GM19455 (cell line): ENCODE results near the gene MCRIP2.
"Not testable (repeated sequence)": the region's sequence is repeated elsewhere in the genome, so short reads cannot be mapped to it uniquely, and the experiment has no call there.

Experiments
- ATAC-seq: cut with Tn5 transposase; IDR thresholded peaks from one replicate; pipeline ENCODE4 v1.9.1; 2021; ENCODE audit not compliant: unreplicated experiment

Gene MCRIP2

DNA sequence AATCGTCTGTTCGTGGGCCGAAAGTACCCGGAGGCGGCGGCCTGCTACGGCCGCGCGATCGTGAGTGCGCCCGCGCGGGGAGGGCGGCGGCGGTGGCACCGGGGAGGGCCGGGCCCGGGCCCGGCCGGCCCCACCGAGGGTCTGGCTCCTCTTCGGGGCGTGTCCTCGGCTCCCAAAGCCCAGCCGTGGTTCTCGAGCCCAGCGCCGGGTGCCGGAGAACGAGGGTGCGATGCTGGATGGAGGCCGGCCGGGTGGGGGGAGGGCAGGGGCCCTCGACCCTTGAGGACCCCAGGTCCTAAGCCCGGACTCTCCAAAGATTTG is 39.0 kb downstream of the MCRIP2 start:
- no peak for ATAC-seq

GRCh38 chr16:680967-681745 is 39.5 kb downstream of the MCRIP2 start:
- ATAC-seq = no peak

- no peak for ATAC-seq
Observed at GRCh38 chr16:681746-682427, 40.3 kb downstream of the MCRIP2 start.

GRCh38 chr16:682493-683395 is 41.1 kb downstream of the MCRIP2 start:
- no peak for ATAC-seq

GRCh38 chr16:683396-684070 is 41.9 kb downstream of the MCRIP2 start:
- no peak for ATAC-seq

- peak; percentile 52 for ATAC-seq
Observed at GRCh38 chr16:684071-684794, 42.6 kb downstream of the MCRIP2 start, which contains the start of gene JMJD8. Gene JMJD8 (minus strand): TSS chr16:684334. CDS start chr16:684319, 15 bp downstream.

GRCh38 chr16:684961-685696 is 43.5 kb downstream of the MCRIP2 start:
- no peak for ATAC-seq

DNA sequence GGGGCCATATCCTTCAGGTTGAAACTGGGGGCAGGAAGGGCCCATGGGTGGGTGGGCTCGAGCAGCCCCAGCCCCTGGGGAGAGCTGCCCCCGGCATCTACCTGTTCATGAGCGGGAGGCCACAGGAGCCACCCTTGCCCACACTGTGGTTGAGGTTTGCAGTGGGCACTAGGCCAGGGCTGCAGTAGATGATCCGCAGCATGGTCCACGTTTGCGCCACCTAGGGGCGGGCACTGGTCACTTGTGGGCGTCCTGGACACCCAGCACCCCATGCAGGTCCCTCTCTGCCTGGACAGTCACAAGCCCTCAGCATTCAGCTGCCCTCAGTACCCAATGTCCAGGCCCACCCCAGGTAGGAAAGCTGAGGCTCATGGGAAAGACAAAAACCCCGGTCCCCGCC is 44.3 kb downstream of the MCRIP2 start:
- no peak for ATAC-seq

GRCh38 chr16:686459-687260 is 45.0 kb downstream of the MCRIP2 start:
- no peak for ATAC-seq

- ATAC-seq = no peak
Observed at GRCh38 chr16:687499-687898, 45.9 kb downstream of the MCRIP2 start.

DNA sequence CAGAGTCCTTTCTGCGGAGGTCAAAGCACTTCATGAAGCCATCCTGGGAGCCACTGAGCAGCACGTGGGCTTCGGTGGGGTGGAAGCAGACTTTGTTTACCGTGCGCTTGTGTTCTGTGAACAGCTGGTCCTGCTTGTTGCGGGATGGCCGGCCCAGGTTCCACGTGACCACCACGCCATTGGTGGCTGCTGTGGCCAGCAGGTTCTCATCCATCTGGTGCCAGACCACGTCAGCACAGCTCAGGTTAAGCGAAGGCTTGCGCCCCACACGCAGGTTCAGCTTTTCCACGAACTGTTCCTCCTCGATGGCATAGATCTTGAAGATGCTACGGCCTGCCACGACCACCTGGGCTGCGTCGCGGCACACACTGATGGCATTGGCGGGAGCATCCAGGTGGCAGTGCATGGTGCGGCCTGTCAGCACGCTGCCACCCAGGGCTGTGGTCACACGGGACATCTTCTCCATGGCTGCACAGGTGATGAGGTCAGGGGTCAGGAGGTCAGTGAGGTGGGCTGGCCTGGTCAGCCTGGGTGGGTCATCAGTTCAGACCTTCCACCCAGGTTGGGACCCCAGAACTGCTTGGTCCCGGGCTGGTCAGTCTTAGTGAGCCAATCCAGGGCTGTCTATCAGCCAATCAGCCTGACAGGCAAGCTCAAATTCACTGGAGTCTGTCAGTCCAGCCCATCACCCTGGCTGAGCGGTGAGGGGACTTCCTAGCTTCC is 47.7 kb downstream of the MCRIP2 start:
- no peak for ATAC-seq

- ATAC-seq = not testable (repeated sequence)
Observed at GRCh38 chr16:691242-691641, 49.6 kb downstream of the MCRIP2 start.

- ATAC-seq = no peak
Observed at GRCh38 chr16:692356-693108, 50.9 kb downstream of the MCRIP2 start.

- no peak for ATAC-seq
Observed at GRCh38 chr16:693364-693763, 51.7 kb downstream of the MCRIP2 start.

DNA sequence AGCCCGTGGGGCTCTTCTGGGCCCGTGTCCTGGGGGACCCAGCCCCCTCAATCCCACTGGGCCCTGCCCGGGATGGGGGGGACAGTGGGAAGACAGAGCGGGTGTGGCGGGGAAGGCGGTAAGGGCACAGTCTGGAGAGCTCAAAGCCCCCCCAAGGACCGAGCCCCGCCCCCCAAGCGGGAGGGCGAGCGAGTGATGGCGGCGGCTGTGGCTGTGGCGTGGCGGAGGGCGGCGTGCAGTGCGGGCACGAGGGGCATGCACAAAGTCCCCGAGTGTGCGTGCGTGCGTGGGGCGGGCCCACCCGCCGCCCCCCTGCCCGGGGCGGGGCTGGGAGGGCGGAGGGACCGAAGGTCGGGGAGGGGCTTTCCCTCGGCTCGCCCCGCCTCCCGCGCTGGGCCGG is 52.1 kb downstream of the MCRIP2 start:
- ATAC-seq = no peak

- ATAC-seq = no peak
Observed at GRCh38 chr16:694187-694862, 52.7 kb downstream of the MCRIP2 start.

DNA sequence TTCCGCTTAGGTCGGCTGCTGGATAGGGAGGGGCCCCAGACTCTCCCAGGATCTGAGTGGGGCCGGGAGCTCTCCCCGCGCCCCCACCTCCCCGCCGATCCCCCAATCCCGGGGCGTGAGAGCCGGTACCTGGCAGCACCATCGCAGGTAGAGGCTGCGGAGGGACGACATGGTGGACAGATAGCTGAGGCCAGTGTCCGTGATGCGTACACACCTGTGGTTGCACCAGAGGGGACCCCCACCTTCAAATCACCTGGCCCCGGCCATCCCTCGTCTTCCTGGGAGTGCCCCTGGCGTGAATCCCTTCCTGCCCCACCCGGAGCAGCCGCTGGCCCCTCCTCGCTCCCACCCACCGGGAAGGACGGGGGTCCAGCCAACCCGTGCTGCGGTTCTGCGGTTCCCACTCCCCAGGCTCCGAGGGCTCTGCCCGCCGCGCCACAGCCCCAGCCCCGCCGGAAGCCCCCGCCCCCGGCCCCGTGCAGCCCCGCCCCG is 53.3 kb downstream of the MCRIP2 start:
- ATAC-seq = no peak
